ENCODE measurements around the gene KANK2.

DNA sequence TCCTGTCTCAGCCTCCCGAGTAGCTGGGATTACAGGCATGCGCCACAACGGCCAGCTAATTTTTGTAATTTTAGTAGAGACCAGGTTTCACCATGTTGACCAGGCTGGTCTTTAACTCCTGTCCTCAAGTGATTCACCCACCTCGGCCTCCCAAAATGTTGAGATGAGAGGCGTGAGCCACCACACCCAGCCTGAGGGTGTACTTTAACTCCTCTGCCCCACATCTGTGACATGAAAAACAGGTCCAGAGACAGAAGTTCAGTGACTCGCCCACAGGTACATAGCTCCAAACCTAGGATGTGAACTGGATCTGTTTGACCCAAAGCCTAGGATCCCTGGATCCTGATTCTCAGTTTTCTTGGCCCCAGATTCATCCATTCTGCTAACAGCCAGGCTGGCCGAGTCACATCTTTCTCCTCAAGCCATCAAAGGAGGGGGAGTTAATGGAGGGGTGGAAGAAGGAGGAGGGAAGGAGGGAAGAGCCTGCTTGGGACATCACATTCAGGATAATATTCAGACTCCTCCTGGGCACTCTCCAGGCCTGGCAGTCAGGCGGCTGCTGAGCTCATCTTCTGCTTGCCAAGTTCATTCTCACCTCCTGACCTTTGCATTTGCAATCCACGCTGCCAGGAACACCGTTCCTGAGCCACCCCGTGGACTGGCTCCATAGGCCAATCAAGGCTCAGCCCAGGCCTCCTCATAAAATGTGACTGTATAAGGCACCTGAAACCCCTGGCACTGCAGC is 44.9 kb downstream of the KANK2 start:
- TF ChIP-seq, protein P1, sequence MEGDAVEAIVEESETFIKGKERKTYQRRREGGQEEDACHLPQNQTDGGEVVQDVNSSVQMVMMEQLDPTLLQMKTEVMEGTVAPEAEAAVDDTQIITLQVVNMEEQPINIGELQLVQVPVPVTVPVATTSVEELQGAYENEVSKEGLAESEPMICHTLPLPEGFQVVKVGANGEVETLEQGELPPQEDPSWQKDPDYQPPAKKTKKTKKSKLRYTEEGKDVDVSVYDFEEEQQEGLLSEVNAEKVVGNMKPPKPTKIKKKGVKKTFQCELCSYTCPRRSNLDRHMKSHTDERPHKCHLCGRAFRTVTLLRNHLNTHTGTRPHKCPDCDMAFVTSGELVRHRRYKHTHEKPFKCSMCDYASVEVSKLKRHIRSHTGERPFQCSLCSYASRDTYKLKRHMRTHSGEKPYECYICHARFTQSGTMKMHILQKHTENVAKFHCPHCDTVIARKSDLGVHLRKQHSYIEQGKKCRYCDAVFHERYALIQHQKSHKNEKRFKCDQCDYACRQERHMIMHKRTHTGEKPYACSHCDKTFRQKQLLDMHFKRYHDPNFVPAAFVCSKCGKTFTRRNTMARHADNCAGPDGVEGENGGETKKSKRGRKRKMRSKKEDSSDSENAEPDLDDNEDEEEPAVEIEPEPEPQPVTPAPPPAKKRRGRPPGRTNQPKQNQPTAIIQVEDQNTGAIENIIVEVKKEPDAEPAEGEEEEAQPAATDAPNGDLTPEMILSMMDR (IDR thresholded peaks at IDR 0.05; ENCODE audit: low read depth, low read length): no peak
- no peak for TF ChIP-seq POLR2A (IDR thresholded peaks at IDR 0.05; ENCODE audit: extremely low read depth, insufficient read length)
- TF ChIP-seq, protein P2, sequence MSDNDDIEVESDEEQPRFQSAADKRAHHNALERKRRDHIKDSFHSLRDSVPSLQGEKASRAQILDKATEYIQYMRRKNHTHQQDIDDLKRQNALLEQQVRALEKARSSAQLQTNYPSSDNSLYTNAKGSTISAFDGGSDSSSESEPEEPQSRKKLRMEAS (IDR thresholded peaks at IDR 0.05; ENCODE audit: low read depth, low read length): no peak

All from NB4 (cell line).